ENCODE results near the gene USP19. TPM values are rescaled to one million over a fixed set of nuclear protein-coding genes. Genes with fewer than 3 reads are reported as not detected.

USP19 gene
- total RNA-seq, 1 experiment from 2014 or later, result 72.1 TPM

DNA sequence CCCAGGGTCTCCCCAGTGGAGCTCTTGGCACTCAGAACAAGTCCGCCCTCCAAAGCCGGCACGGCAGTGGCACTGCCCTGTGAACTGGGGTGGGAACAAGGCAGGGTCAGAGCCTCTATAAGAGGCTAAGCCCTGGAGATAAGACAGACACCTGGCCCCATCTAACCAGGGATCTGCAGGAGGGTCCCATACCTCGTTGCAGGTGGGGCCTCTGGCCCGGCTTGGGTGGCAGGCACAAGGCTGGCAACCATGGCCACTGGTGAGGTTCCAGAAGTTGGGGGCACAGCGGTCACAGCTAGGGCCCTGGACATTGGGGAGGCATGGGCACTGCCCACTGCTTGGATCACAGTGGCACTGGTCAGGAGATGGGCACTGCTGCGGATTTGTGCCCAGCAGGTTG, 3.6 kb upstream of the USP19 start:
- Histone ChIP-seq H3K36me3 (ENCODE audit: low read depth) (no peaks in the 10 kb centered on the region), H2AFZ (no peak overlapping the region), H3K27ac (no peak overlapping the region), H3K79me2 (ENCODE audit: low read depth) (peaks cover 12% of the 10 kb centered on the region), H3K9me2 (ENCODE audit: insufficient read depth) (no peaks in the 10 kb centered on the region), H3K4me3 (no peak overlapping the region), H3K4me2 (no peak overlapping the region), H3K9me3 (ENCODE audit: insufficient read depth, low read depth) (no peaks in the 10 kb centered on the region), H3K4me1 (replicated peaks; ENCODE audit: insufficient read depth) (peaks cover 3% of the 10 kb centered on the region), H4K20me1 (ENCODE audit: insufficient read depth) (no peaks in the 10 kb centered on the region), H3K27me3 (ENCODE audit: insufficient read depth, low read depth) (no peaks in the 10 kb centered on the region), H3F3A (ENCODE audit: insufficient read depth, low read depth) (peaks cover 29% of the 10 kb centered on the region)
- TF ChIP-seq EZH2 (IDR thresholded peaks at IDR 0.05; ENCODE audit: low read depth), result no peak
- TF ChIP-seq, protein P1, sequence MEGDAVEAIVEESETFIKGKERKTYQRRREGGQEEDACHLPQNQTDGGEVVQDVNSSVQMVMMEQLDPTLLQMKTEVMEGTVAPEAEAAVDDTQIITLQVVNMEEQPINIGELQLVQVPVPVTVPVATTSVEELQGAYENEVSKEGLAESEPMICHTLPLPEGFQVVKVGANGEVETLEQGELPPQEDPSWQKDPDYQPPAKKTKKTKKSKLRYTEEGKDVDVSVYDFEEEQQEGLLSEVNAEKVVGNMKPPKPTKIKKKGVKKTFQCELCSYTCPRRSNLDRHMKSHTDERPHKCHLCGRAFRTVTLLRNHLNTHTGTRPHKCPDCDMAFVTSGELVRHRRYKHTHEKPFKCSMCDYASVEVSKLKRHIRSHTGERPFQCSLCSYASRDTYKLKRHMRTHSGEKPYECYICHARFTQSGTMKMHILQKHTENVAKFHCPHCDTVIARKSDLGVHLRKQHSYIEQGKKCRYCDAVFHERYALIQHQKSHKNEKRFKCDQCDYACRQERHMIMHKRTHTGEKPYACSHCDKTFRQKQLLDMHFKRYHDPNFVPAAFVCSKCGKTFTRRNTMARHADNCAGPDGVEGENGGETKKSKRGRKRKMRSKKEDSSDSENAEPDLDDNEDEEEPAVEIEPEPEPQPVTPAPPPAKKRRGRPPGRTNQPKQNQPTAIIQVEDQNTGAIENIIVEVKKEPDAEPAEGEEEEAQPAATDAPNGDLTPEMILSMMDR (conservative IDR thresholded peaks at IDR 0.05), result no peak
- no TSS peak for BruUV-seq (replicated peaks)
- no peak for DNase-seq
- ChIA-PET CTCF (no interaction called here), POLR2A (ENCODE audit: unreplicated experiment) (no interaction called here)
- intact Hi-C loops (cut with micrococcal nuclease; ENCODE audit: unreplicated experiment), result no loop called here

DNA sequence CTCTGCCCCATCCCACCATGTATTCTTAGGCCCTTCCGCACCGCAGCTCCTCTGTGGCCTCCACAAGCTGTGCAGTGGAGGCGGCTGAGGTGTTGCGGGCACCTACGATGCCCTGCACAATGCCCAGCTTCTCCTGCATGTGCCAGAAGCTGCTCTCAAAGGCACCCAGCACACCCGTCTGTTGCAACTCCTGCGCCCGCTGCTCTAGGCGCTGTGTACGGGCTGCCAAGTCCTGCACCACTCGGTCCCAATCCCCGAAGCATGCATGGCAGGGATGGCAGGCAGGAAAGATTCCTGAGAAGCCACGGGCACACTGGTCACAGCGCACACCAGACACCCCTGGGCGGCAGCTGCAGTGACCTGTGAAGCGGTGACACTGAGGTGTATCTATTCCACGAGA, 3.1 kb upstream of the USP19 start:
- TF ChIP-seq, protein P1 (conservative IDR thresholded peaks at IDR 0.05), result no peak
- TF ChIP-seq EZH2 (IDR thresholded peaks at IDR 0.05; ENCODE audit: low read depth), result no peak
- Histone ChIP-seq H4K20me1 (ENCODE audit: insufficient read depth) (no peaks in the 10 kb centered on the region), H3K36me3 (ENCODE audit: low read depth) (no peaks in the 10 kb centered on the region)

DNA sequence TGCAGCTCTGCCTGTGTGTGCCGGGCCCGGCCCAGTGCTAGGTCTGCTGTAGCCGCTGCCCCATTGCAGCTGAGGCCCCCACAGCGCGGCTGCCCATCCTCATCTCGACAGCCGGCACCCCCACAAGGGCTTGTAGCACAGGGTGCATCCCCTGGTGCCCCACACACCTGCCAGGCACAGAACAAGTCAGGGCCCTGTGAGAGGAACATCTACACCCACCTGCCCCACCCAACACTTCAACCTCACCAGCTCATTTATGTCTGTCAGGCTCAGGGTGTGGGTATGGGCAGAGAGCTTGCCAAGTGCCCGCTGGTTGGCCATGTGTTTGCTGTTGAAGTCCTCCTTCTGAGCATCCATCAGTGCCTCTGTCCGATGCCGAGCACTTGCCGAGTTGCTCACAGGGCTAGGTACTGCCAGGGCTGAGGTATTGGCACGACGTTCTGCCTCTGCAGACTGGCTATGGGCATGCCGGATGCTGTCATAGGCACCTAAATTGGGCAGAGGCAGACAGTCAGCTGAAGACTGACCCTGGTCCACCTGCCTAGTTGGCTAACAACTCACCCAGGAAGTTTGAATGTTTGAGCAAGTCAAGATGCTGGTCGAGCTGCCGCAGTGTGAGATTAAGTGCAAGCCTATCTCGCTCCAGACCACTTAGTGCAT, 2.4 kb upstream of the USP19 start:
- intact Hi-C loops (cut with micrococcal nuclease; ENCODE audit: unreplicated experiment), result no loop called here
- Histone ChIP-seq H3K36me3 (ENCODE audit: low read depth) (peaks cover 5% of the 10 kb centered on the region; the same call in 1 of the 2 replicates), H3K79me2 (ENCODE audit: low read depth) (peaks cover 23% of the 10 kb centered on the region), H3K4me1 (replicated peaks; ENCODE audit: insufficient read depth) (peaks cover 10% of the 10 kb centered on the region), H3K9me2 (ENCODE audit: insufficient read depth) (no peaks in the 10 kb centered on the region), H2AFZ (no peak overlapping the region), H3K4me2 (no peak overlapping the region), H3K4me3 (no peak overlapping the region), H3K9me3 (ENCODE audit: insufficient read depth, low read depth) (no peaks in the 10 kb centered on the region), H3F3A (ENCODE audit: insufficient read depth, low read depth) (peaks cover 29% of the 10 kb centered on the region), H3K27me3 (ENCODE audit: insufficient read depth, low read depth) (no peaks in the 10 kb centered on the region), H4K20me1 (ENCODE audit: insufficient read depth) (no peaks in the 10 kb centered on the region), H3K27ac (no peak overlapping the region)
- ChIA-PET CTCF (no interaction called here), POLR2A (ENCODE audit: unreplicated experiment) (no interaction called here)
- no peak for TF ChIP-seq EZH2 (IDR thresholded peaks at IDR 0.05; ENCODE audit: low read depth)
- TF ChIP-seq, protein P1 (conservative IDR thresholded peaks at IDR 0.05), result no peak
- no TSS peak for BruUV-seq (replicated peaks)
- DNase-seq, result no peak

More for the DNA sequence above, 3.1 kb upstream of the USP19 start:
- POLR2A ChIA-PET (ENCODE audit: unreplicated experiment), result no interaction called here
- Histone ChIP-seq H3K4me3 (no peak overlapping the region), H3K27me3 (ENCODE audit: insufficient read depth, low read depth) (no peaks in the 10 kb centered on the region), H3K9me3 (ENCODE audit: insufficient read depth, low read depth) (no peaks in the 10 kb centered on the region), H3K79me2 (ENCODE audit: low read depth) (peaks cover 17% of the 10 kb centered on the region), H2AFZ (no peak overlapping the region), H3F3A (ENCODE audit: insufficient read depth, low read depth) (peaks cover 29% of the 10 kb centered on the region), H3K9me2 (ENCODE audit: insufficient read depth) (no peaks in the 10 kb centered on the region), H3K27ac (no peak overlapping the region), H3K4me1 (replicated peaks; ENCODE audit: insufficient read depth) (peaks cover 9% of the 10 kb centered on the region), H3K4me2 (no peak overlapping the region)
- no TSS peak for BruUV-seq (replicated peaks)
- DNase-seq, result no peak
- CTCF ChIA-PET, result no interaction called here
- intact Hi-C loops (cut with micrococcal nuclease; ENCODE audit: unreplicated experiment), result no loop called here
